NCI-H2029 treated with DMSO at 0.1 percent for 48 hours (cell line): Measurements from ENCODE around the gene MAST4.

Source experiments
- DNase-seq: peaks from one replicate; lab custom pipeline; 2025; lab: John Stamatoyannopoulos, UW

MAST4 gene

GRCh38 chr5:66874004-66874403 lies 277.8 kb downstream of the MAST4 start:
- peak; percentile 27 for DNase-seq

DNA sequence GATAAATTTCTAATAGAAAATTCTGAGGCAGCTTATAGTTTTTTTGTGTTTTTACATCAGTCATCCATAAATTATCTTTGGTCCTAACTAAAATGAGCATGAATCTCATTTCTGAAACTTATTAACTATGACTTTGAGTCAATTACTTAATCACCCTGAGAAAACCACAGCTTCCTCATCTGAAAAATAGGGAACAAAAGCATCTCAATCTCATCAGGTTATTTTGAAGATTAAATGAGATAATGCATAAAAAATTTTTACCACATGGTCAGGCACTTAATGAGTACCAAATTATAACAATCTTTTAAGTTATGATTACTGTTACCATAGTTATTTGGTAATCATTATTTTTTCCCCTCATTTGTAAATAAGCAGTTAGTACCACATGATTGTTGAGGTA lies 279.1 kb downstream of the MAST4 start:
- no peak for DNase-seq

- peak; percentile 39 for DNase-seq
Measured at GRCh38 chr5:66876266-66876807, 280.1 kb downstream of the MAST4 start.

DNA sequence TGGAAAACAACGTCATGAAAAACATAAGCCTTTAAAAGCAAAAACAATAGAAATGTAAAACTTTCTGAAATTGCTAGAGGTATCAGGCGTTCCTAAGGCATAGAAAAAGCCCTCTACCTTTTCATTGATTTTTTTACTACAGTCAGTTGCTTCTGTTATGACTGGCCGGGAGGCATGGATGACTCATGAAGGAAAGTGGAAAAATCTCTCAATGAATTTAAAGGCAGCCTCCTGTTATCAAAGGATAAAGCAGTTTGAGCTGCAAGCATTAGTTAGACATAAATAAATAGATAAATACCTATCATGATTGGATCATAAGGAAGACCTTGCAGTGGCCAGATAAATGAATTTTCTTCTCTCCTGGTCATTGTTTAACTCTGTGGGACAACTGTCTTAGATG lies 281.6 kb downstream of the MAST4 start:
- DNase-seq = no peak

DNA sequence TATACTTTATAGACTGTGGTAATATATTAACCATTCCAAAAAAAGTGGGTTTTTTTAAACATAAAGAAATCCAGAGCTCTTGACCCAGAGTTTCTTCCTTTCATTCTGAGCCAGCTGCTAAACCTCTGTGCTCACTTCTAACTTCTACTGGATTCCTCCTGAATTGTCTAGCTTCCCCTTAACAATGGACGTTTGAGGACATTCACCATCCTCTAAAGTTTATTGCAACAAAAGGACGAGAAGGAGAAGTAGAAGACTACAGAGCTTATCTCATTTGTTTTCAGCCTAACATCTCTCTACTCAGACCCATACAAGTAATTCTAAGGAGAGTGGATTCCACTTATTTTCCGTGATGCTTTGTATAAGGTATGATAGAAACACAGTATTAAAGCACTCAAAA lies 284.2 kb downstream of the MAST4 start:
- DNase-seq = no peak

DNA sequence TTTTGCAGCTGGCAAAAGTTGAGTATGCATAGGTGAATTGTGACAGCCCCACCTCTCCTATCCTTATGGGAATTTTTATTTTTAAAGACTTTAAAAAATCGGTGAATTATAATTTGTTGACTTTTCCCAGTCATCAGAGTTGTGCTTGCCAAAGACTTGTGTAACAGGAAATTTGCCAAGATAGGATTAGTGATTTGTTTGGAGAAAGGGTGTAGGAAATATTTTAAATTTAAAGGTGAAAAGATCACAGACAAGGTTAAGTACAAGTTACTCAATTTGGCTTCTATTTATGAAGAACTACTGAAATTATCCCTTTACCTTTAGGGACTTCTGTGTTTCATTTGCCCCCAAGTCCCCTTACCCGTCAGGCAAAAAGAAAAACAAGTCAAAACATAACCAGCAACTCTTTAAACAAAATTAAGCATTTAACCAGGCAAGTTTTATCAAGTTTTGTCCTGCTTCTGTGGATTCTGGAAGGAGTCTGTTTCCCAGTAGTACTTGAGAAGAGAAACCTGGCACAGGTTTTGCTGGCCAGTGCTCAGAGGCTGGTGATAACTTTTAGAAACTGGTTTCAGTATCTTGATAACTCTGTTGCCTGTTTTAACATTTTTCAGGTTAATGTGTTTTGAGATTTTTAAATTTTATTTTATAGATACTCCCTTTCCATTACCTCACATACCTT lies 285.4 kb downstream of the MAST4 start:
- no peak for DNase-seq

DNA sequence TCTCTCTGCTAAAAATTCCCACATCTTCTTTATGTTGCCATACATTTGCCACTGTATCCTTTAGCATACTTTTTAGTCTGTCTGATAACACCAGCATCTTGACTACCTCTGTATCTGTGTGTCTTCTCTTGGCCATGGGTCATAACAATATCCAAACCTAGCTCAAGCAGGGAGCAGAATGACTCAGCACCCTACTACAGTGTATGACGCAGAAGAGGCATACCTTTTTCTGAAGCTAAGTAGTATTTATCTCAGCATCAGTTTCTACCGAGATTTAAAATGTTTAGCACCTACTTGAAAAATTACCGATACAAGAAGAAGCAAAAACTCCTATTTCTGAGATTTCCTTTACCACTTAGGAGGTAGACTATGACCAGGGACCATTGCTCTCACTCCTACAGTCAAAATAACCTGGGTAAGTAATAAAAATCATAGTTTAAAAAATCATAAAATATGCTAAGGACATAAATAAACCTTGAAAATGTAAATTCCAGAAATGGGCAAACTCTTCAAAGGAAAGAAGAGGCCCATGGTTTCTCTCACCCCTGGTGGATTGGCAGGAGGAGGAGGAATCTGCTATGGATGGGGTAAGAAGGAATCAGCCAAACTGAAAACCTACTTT lies 286.5 kb downstream of the MAST4 start:
- no peak for DNase-seq

DNA sequence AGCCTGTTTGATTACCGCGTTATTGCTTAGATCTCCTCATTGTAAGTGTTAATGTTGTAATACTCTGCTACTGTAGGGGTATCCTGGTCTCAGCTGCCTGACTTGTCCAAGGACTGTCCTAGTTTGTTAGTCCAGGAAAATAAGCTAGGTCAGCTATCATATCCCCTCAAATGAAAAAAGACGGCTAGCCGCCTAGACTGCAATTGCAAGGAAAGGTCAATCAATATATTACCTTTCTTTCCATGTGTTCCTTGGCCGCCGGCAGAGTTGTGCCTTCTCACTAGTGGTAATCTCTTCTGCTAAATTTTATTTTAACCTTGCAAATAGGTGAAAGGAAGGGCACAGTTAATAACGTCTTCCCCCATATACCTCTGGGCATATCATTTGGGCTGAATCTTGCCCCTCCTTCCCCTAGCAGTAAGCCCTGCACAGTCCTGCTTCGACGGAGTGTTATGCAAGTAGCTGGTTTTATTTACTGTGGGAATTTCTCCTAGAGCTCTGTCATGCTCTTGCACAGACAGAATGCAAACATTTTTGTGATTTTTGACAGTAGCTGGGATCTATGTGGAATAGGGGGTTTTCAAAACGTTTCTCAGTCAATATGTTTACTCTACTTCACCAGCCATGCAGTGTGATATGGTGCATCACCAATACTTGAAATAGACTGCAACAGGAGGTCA lies 288.5 kb downstream of the MAST4 start:
- DNase-seq = no peak

GRCh38 chr5:66886941-66887340 lies 290.7 kb downstream of the MAST4 start:
- DNase-seq = no peak

DNA sequence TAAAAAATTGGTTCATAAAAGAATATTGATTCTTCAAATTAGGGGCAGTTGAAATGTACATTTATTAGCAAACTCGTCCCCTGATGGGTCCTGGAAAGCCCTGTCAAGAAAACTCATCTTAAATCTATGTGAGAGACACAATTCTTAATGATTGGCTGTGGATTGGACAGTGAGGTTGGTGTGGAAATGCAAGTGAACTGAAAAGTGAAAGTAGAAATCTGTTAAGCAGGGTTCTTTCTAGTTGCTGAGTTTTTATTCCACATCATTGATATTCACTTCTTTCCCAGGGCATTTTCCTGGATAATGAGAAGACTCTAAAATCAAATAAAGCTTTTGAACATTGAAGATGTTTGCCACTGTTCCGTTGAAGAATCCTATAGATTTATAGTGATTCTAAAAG lies 292.4 kb downstream of the MAST4 start:
- DNase-seq = no peak

GRCh38 chr5:66889056-66889455 lies 292.9 kb downstream of the MAST4 start:
- no peak for DNase-seq

DNA sequence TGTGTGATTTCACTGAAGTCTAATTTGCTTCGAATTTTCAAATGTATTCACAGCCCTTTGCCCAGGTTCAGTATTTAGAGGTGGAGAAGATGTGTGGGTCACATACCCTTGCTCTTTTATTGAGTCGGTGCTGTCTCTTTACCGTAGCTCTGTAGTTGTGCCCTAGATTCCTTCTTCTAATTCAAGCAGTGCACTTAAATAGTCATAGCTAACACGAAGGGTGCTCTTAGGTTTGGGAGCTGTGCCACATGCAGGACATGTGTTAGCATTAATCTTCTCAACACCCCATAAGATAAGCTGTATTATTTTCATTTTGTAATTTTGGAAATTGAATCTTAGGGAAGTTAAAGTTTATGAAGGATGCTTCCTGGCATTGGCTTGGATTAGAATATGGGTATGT lies 293.3 kb downstream of the MAST4 start:
- DNase-seq = no peak

DNA sequence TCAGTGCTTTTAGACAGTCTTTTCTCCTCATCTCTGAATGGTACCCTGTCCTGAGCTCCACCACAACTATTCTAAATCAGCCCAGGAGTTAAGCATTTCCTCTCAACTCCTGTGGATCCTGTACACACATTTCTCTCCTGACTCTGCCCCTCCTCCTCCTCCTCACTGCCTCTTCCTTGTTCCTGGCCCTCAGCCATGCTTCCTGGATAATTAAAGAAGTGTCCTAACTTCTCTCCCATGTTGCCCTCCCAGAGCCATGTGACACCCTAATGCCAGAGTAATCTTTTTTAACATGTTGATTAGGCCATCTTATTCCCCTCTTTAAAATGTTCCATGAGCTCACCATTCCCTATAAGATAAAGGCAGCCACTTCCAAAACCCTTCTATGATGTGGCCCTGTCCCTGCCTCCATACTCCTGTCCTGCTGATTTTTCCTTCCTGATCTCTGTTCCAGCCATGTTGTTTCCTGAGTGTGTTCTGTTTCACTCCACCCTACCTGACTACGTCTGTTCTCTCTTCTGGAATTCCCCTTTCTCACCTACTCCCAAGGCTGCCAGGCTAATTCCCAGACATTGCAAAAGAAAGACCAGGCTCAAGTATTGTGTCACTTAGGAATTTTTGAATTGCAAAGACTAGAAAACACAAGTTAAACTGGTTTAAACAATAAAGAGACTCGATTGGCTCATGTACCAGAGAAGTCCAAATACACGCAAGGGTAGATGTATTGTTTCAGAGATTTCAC lies 295.2 kb downstream of the MAST4 start:
- DNase-seq = peak; percentile 10

GRCh38 chr5:66892716-66893115 lies 296.5 kb downstream of the MAST4 start:
- DNase-seq = no peak

GRCh38 chr5:66894480-66895240 lies 298.5 kb downstream of the MAST4 start:
- DNase-seq = no peak

DNA sequence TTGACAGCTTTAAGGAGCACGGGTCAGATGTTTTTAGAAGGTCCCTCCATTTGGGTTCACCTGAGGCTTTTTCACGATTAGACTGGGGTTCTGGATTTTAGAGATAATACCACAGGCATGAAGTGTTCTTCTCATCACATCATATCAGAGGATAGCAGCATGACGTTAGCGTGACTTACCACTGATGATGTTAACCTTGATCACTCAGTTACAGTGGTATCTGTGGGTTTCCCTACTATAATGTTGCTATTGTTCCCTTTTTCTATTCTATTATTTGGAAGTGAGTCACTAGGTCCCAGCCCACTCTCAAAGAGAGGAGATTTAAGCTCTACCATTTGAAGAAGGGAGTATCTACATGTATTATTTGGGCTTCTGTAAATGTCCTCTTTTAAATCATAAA lies 300.0 kb downstream of the MAST4 start:
- no peak for DNase-seq

DNA sequence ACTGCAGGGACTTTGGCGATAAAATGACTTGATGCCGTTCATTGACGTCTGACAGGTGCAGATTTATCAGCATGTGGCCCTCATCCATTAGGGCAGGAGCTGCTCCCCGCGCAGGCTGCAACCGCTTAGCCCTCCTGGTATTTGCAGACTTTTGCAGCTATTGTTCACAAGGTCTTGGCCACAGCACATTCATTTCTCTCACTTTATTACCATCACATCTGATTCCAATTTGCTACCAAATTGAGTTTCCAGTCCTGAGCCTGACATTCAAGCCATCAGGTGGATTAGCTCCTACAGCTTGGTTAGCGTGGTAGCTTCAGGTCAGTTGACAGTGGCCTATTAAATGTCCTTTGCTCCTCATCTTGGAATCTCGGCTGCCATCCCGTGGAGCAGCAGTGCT lies 301.2 kb downstream of the MAST4 start:
- no peak for DNase-seq

DNA sequence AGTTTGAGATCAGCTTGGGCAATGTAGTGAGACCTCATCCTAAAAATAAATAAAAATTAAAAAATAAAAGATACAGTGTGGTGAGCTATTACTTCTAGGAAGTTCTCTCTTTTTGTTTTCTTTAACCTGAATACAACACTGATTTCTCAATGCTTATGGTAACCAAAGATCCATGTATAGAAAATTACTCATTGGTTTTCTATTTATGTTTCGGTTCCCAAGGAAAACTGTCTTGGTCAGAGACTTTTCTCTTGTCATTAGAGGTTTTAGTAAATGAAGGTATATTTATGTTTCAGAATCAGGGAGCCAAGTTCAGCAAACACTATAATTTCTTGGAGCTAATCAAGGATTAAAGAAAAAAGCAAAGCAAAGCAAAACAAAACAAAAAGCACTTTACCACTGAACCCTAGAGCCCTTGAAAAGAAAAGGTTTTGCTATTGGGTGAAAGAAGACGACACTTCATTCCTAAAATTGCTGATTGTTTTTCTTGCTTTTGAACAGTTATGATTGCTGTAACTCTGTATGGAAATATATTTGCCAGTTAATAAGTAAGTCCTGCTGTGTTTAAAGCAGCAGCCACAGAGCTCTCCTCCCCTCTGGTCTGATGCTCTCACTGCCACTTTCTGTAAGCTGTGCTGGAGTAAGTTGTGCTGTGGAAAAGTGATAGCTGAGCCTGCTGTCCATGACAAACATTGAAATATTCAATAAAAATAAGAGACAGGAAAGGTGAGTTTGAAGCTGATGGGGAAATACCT lies 302.2 kb downstream of the MAST4 start:
- DNase-seq = no peak

DNA sequence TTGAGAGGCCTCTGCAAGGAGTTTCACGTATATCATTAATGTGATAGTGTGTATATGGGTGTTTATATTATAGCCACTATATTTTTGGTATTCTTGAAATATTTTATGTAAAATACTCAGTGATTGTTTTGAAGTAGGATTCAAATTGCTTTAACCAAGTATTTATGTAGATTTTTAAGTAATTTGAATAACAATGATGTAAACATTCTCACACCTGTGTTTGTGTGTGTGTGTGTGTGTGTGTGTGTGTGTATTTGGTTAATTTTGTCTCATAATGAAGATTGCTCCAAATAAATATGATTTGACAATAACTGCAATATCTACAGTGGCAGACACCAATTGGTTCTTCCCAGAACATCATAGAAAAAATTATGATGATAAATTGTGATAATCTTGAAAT lies 307.0 kb downstream of the MAST4 start:
- no peak for DNase-seq

GRCh38 chr5:66903709-66904108 lies 307.5 kb downstream of the MAST4 start:
- DNase-seq = no peak

DNA sequence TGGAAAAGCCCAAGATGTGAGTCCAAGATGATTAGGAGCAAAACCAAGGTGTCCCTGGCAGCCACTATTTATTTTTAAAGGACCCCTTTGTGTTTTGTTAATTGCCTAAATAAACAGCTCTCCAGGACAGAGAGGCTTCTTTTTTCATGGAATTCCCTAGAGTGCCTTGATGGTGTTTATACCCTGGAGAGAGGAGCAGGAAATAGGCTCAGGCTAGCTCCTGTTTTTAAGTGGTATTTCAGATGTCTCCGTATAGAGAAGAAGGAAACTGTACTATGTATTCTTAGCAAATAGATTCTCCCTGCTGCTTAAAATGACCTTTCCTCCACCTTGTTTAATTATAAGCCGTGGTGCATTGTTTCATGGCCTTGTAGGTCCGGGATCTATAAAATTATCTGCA lies 308.0 kb downstream of the MAST4 start:
- no peak for DNase-seq
